ENCODE measurements around the gene SC5D.

DNA sequence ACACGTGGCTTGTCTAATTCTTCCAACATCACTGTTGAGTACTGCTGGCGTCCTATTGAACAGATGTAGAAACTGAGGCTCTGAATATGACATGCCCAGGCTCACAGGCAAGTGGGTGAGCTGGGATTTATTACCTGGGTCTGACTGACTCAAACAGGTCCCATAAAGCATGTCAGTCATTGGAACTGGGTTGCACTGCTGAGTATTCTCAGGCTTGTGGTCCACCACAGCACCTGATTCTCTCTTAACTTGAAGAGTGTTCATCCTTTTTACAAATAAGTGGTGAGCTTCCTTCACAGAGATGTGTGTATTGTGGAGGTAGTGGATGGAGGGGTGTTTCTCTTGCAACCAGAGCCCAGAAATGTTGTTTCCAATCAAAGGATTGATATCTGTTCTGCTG is 44.5 kb downstream of the SC5D start:
- TF ChIP-seq, protein P1, sequence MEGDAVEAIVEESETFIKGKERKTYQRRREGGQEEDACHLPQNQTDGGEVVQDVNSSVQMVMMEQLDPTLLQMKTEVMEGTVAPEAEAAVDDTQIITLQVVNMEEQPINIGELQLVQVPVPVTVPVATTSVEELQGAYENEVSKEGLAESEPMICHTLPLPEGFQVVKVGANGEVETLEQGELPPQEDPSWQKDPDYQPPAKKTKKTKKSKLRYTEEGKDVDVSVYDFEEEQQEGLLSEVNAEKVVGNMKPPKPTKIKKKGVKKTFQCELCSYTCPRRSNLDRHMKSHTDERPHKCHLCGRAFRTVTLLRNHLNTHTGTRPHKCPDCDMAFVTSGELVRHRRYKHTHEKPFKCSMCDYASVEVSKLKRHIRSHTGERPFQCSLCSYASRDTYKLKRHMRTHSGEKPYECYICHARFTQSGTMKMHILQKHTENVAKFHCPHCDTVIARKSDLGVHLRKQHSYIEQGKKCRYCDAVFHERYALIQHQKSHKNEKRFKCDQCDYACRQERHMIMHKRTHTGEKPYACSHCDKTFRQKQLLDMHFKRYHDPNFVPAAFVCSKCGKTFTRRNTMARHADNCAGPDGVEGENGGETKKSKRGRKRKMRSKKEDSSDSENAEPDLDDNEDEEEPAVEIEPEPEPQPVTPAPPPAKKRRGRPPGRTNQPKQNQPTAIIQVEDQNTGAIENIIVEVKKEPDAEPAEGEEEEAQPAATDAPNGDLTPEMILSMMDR (IDR thresholded peaks at IDR 0.05) = no peak
- TF ChIP-seq POLR2A (IDR thresholded peaks at IDR 0.05) (no peak), POLR2AphosphoS5 (IDR thresholded peaks at IDR 0.05) (no peak)
